HG03521 (cell line): ENCODE data around the gene IL27RA.

Experiments
- ATAC-seq: cut with Tn5 transposase; IDR thresholded peaks from one replicate; pipeline ENCODE4 v1.9.1; 2021; ENCODE audit warnings: mild to moderate bottlenecking, moderate library complexity; ENCODE audit not compliant: unreplicated experiment

Gene IL27RA

DNA sequence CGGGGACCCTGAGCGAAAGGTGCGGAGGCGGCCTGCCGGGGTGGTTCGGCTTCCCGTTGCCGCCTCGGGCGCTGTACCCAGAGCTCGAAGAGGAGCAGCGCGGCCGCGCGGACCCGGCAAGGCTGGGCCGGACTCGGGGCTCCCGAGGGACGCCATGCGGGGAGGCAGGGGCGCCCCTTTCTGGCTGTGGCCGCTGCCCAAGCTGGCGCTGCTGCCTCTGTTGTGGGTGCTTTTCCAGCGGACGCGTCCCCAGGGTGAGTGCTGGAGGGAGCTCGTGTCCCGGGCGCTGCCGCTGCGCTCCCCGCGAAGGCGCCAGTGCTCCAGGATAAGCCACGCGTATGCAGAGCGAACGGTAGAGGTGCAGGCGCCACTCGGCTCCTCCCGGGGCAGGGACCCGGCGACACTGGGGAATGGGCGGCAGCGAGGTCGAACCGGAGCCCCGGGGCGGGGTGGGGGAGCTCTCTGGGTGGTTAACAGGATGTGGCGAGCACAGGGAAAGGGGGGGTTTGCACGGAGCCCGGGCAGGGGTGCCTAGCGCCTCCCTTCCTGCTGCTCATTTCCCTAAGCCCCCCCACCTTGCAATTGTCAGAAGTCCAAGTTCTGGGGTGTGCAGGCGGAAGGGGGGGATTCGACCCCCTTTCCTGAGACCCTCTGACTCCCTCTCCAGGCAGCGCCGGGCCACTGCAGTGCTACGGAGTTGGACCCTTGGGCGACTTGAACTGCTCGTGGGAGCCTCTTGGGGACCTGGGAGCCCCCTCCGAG is at the start of gene IL27RA:
Gene IL27RA, plus strand, starts transcription at position 44 of the 762 bp plus-strand sequence. Its CDS starts 111 bp downstream, at position 155.
- peak; percentile 39 for ATAC-seq

DNA sequence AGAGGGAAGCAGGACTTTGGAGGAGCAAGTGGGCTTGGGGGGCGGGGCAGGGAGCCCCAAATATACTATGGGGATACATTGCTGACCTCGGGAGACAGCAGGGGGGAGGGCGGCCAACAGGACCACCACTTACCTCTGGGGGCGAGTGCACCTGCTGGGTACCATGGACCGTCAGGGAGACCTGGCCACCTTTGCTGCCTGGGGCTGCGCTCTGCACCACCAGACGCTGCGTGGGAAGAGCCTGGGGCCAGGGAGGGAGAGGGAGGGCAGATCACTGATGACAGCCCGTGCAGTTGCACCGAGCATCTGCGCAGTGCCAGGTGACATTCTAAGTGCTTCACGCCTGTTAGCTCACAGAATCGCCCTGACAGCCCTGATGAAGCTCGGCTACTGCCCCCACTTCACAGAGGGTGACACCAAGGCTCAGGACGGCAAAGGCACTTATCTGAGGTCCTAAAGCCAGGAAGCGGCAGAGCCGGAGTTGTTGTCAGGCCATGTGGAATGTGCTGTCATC is 49.5 kb upstream of the IL27RA start:
- no peak for ATAC-seq

DNA sequence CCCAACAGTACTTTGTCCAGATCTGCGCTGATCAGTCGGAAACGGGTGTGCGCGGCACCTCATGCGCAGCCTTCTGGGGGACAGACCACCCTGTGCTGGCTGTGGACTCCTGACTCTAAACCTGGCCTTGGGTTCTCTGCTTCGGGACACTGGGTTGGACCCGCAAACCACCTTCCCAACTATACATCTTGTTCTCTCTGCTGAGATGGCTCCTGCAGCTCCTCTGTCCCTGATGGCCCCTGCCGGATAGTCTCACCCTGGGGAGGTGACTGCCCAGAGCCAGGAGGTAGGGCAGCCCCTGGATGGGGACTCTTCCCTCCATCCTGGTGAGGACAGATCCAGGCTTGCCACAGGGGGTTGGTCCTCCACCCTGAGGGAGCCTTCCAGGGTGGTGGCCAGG is 48.8 kb upstream of the IL27RA start:
- ATAC-seq, result no peak

DNA sequence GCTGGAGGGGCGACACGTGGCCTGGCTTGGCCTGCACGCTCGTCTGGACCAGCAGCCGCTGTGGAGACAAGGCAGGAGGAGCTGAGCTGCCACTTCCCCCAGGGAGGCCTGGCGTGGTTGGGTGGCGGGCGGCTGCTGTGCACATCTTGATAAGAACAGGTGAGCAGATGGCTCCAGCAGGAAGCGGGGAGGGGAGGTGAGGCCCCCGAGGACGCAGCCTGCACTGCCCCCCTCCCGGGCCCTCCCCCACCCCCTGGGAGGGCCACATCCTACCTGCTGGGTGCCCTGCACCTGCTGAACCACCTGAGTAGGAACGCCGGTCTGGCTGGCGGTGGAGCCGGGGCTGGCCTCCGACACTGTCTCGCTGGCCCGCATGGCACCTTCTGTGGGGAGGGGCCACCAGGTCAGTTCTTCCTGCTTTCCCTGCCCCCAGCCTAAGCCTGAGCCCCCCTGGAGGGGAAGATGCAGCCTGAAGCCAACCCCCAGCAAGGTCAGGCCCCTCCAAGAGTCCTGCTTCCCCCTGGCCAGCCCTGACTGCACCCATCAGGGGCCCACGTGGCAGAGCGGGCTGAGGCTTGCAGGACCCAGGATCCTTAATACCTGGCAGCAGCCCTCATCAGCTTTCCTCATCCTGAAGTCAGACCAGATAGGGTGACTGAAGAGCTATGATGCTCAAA is 48.2 kb upstream of the IL27RA start:
- ATAC-seq, result no peak

DNA sequence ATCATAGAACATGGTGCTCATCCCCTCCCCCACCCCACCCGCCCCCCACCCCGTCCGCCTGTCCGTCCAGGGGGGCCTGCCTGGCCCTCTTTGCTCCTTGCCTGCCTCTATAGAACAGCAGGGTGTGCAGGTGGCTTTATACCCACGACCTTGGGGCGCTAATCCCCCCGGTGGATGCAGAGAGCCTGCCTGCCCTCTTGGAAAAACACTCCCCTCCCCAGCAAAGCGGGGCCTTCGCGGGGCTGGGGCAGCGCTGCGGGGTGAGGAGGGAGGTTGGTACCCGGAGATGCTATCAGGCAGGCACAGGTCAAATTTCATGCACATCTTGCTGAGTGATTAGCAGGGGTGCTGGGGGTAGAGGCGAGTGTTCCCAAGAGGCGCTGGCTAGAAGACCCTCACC is 47.4 kb upstream of the IL27RA start:
- ATAC-seq, result no peak

DNA sequence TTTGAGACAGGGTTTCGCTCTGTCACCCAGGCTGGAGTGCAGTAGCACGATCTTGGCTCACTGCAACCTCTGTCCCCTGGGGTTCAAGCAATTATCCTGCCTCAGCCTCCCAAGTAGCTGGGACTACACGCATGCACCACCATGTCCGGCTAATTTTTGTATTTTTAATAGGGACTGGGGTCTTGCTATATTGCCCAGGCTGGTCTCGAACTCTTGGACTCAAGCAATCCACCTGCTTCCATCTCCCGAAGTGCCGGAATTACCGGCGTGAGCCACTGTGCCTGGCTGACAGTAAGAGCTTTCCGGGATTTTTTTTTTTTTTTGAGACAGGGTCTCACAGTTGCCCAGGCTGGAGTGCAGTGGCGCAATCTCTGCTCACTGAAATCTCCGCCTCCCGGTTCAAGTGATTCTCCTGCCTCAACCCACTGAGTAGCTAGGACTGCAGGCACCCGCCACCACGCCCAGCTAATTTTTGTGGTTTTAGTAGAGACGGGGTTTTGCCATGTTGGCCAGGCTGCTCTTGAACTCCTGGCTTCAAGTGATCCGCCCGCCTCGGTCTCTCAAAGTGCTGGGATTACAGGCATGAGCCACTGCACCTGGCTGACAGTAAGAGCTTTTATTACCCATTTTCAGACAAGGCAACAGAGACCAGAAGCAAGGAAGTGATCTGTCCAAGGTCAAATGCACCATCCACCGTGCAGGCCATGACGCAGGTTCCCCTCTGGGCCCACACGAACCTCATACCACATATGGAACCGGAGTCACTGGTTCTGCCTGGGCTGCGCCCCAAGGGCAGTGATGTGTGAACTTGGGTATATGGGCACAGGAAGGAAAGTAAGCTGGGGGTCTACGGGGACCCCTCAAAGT is 46.5 kb upstream of the IL27RA start:
- ATAC-seq, result no peak

GRCh38 chr19:13985771-13986347 is 45.7 kb upstream of the IL27RA start:
- peak; percentile 5 for ATAC-seq

DNA sequence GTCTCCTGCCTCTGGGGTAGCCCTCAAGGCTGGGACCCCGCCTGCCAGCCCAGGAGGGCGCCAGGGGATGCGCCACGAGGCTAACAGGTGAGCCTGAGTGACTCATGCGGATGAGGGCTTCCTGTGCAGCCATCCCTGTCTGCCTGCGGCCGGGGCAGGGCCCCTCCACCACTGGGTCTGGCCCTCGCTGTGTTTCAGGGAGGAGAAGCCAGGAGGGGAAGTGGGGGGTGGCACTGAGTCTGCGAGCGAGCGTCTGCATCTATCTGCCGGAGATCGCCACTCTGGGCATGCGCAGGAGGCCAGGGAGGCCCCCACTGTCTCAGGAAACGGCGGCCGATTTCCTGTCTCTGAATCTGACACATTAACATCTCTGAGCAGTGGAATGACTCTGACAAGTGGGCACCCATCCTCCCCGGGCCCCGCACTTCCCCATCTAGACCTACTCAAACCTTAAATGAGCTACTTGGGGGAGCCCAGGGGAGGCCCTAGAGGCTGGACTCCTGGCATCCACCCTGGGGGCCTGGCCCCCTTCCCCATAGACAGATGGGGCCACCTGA is 45.1 kb upstream of the IL27RA start:
- peak; percentile 77 for ATAC-seq

DNA sequence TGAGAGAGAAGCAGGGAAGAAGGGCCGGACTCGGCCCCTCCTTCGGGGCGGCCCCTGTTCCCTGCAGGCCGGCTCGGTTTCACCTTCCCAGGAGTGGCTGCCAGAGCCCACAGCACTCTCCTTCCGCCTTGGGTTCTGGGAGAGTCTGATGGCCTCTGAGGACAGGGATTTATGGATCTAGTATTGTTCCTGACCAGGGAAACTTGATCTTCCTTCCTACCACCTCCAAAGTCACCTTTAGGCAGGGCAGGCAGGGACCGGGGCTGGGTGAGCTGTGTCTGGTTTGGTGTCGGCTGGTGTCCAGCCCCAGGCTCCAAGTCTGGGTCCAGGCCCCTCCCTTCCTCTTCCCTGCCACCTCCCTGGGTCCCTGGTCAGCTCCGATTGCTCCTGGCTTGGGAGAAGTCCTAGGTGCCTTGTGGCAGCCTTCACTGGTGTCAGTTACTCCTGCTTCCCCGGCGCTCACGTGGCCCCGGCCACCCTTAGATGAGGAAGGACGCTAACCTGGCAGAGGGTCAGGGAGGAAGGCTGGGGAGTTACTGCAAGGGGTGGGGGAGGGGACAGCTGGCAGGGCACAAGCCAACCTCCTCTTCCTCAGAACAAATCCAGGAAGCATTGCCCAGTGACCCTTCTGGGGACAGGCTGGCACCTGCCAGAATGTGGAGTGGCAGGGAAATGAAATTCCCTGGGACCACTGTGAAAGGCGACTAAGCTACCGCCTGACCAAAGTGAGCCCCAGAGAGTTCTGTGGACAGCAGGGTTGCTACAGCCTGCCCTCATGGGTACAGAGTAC is 44.3 kb upstream of the IL27RA start:
- no peak for ATAC-seq

GRCh38 chr19:13989487-13989886 is 42.1 kb upstream of the IL27RA start:
- no peak for ATAC-seq

GRCh38 chr19:13990085-13990484 is 41.5 kb upstream of the IL27RA start:
- no peak for ATAC-seq

DNA sequence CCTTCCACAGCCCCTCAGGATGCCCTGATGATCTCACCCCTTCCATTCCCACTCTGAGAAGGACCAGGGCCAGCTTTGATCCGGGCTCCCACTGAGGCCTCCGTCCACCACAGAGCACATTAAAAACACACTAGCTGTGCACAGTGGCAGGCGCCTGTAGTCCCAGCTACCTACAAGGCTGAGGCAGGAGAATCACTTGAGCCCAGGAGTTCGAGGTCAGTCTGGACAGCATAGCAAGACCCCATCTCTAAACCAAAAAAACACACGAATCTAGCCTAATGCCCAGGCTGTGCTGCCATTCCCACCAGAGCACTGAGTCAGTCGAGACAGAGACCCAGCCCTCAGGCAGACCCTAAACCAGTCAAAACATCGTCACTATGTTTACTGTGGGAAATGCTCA is 39.5 kb upstream of the IL27RA start:
- ATAC-seq, result no peak

GRCh38 chr19:13993590-13994300 is 37.8 kb upstream of the IL27RA start:
- no peak for ATAC-seq

GRCh38 chr19:13995017-13995728 is 36.4 kb upstream of the IL27RA start:
- ATAC-seq, result no peak

DNA sequence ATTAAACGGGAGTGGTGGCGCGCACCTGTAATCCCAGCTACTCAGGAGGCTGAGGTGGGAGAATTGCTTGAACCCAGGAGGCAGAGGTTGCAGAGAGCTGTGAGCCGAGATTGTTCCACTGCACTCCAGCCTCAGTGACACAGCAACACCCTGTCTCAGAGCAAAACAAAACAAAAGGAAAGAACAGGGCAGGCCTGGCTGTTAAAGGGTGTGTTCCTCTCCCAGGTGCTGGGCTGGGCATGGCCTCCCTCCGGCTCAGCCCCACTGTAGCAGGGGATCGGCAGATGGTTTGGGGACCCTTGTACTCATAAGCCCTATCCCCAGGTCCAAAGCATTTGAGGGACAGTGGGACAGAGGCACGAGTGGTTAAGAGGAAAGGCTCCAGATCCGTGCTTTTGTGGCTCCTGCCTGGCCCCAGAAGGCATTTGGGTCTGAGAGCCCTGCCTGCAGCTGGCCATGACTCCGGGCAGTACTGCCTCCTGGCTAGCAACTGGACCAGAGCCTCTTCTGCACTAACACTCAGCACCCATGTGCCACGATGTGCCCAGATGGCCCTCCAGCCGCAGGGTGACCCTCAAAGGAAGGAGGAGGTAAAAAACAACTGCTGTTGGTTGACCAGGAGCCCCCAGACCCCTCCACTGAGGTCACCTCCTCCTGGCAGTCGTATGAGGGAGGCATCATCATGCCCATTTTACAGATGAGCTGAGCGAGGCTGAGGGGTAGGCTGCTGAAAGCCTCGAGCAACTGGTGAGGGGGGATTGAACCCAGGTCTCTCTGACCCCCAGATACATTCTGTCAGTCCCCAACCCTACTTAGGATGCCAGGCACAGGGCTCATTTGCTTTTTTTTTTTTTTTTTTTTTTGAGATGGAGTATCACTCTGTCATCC is 35.4 kb upstream of the IL27RA start:
- ATAC-seq, result no peak

GRCh38 chr19:13996928-13997630 is 34.5 kb upstream of the IL27RA start:
- no peak for ATAC-seq

DNA sequence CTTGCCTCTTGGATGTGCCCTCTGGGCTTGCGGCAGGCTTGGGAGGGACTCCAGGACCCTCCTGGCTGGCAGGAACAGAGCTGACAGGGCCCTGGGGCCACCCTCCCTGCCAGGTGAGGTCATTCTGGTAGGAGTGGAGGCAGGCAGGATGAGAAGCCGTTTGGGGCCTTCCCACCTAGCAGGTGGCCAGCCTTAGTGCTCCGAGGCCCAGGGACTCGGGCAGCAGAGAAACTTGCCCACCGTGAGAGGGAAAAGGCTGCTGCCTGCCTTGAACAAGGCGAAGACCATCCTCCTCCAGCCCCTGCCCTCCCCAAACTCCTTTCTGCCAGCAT is 34.0 kb upstream of the IL27RA start:
- ATAC-seq, result no peak
